D721Med (cell line): Measurements from ENCODE around the gene DAZAP1.

Source experiments
- DNase-seq: peaks from one replicate; pipeline ENCODE4 v3.0.0; 2011; ENCODE audit warnings: low spot score; ENCODE audit not compliant: insufficient read length
- FAIRE-seq: peaks from 2 replicates; lab custom pipeline; 2011; peaks lifted over from hg19 to GRCh38; lab: Jason Lieb, UNC
- CTCF ChIP-seq: IDR thresholded peaks from 2 replicates; pipeline ENCODE4 v1.5.1; 2012; ENCODE audit warnings: mild to moderate bottlenecking, control low read depth; ENCODE audit not compliant: insufficient read depth; ENCODE audit errors: missing control alignments

DAZAP1 gene

GRCh38 chr19:1431759-1432506, 24.5 kb downstream of the DAZAP1 start:
- DNase-seq (no peak), FAIRE-seq (no peak)
- TF ChIP-seq CTCF = no peak

GRCh38 chr19:1432507-1432887, 25.1 kb downstream of the DAZAP1 start:
- no peak for TF ChIP-seq CTCF
- DNase-seq (no peak), FAIRE-seq (no peak)

GRCh38 chr19:1433119-1434039, 26.0 kb downstream of the DAZAP1 start:
- TF ChIP-seq CTCF = no peak
- DNase-seq (no peak), FAIRE-seq (no peak)

GRCh38 chr19:1434040-1434366, 26.6 kb downstream of the DAZAP1 start:
- DNase-seq = no peak
- no peak for TF ChIP-seq CTCF
- FAIRE-seq = no peak

- DNase-seq (no peak), FAIRE-seq (no peak)
- no peak for TF ChIP-seq CTCF
Measured at GRCh38 chr19:1434577-1435060, 27.2 kb downstream of the DAZAP1 start.

- no peak for TF ChIP-seq CTCF
- FAIRE-seq = no peak
Measured at GRCh38 chr19:1435378-1435989, 28.1 kb downstream of the DAZAP1 start.

More at GRCh38 chr19:1435378-1435989, 28.1 kb downstream of the DAZAP1 start:
- no peak for DNase-seq
